ENCODE results near the gene TYW1B.
"Not testable (repeated sequence)": the region's sequence is repeated elsewhere in the genome, so short reads cannot be mapped to it uniquely, and the experiment has no call there.

Gene TYW1B

GRCh38 chr7:72674394-72674793 lies 153.6 kb downstream of the TYW1B start:
- H3K9me3 ChIP-seq (ENCODE audit: control insufficient read depth, insufficient read depth, low read length) = no peaks in the 10 kb centered on the region
- WGBS (ENCODE audit: insufficient coverage, insufficient read length) = no CpG with 5 or more reads among the region's 3 CpGs
- no peak overlapping the region for H3K4me3 ChIP-seq (ENCODE audit: low read length)

GRCh38 chr7:72670850-72671249 lies 157.2 kb downstream of the TYW1B start:
- DNase-seq (ENCODE audit: low read depth, low spot score); H3K27me3 ChIP-seq (ENCODE audit: control insufficient read depth, insufficient read depth, low read length): not testable (repeated sequence)
- WGBS (ENCODE audit: insufficient coverage, insufficient read length) = no CpG with 5 or more reads among the region's 3 CpGs

More at GRCh38 chr7:72674394-72674793, 153.6 kb downstream of the TYW1B start:
- no peak for DNase-seq (ENCODE audit: low read depth, low spot score)
- Histone ChIP-seq H3K27me3 (ENCODE audit: control insufficient read depth, insufficient read depth, low read length) (no peaks in the 10 kb centered on the region), H3K4me1 (ENCODE audit: control insufficient read depth, insufficient read depth, low read length) (no peaks in the 10 kb centered on the region), H3K27ac (ENCODE audit: low read length) (no peak overlapping the region), H3K36me3 (ENCODE audit: control insufficient read depth, insufficient read depth, low read length) (no peaks in the 10 kb centered on the region)

GRCh38 chr7:72668435-72668834 lies 159.6 kb downstream of the TYW1B start:
- H3K36me3 ChIP-seq (ENCODE audit: control insufficient read depth, insufficient read depth, low read length); H3K9me3 ChIP-seq (ENCODE audit: control insufficient read depth, insufficient read depth, low read length); H3K27me3 ChIP-seq (ENCODE audit: control insufficient read depth, insufficient read depth, low read length); H3K4me3 ChIP-seq (ENCODE audit: low read length); H3K4me1 ChIP-seq (ENCODE audit: control insufficient read depth, insufficient read depth, low read length); H3K27ac ChIP-seq (ENCODE audit: low read length); DNase-seq (ENCODE audit: low read depth, low spot score): not testable (repeated sequence)
- no CpG with 5 or more reads among the region's 7 CpGs for WGBS (ENCODE audit: insufficient coverage, insufficient read length)

More at GRCh38 chr7:72670850-72671249, 157.2 kb downstream of the TYW1B start:
- H3K36me3 ChIP-seq (ENCODE audit: control insufficient read depth, insufficient read depth, low read length); H3K4me1 ChIP-seq (ENCODE audit: control insufficient read depth, insufficient read depth, low read length); H3K4me3 ChIP-seq (ENCODE audit: low read length); H3K9me3 ChIP-seq (ENCODE audit: control insufficient read depth, insufficient read depth, low read length); H3K27ac ChIP-seq (ENCODE audit: low read length): not testable (repeated sequence)

- DNase-seq (ENCODE audit: low read depth, low spot score); H3K9me3 ChIP-seq (ENCODE audit: control insufficient read depth, insufficient read depth, low read length); H3K4me1 ChIP-seq (ENCODE audit: control insufficient read depth, insufficient read depth, low read length); H3K27me3 ChIP-seq (ENCODE audit: control insufficient read depth, insufficient read depth, low read length); H3K36me3 ChIP-seq (ENCODE audit: control insufficient read depth, insufficient read depth, low read length); H3K27ac ChIP-seq (ENCODE audit: low read length); H3K4me3 ChIP-seq (ENCODE audit: low read length): not testable (repeated sequence)
- no CpG with 5 or more reads among the region's 3 CpGs for WGBS (ENCODE audit: insufficient coverage, insufficient read length)
These were observed 161.0 kb downstream of the TYW1B start for GRCh38 chr7:72667049-72667448.

GRCh38 chr7:72648574-72648973 lies 179.4 kb downstream of the TYW1B start:
- WGBS (ENCODE audit: insufficient coverage, insufficient read length) = no CpG with 5 or more reads among the region's 4 CpGs
- not testable (repeated sequence) for H3K4me1 ChIP-seq (ENCODE audit: control insufficient read depth, insufficient read depth, low read length); H3K27me3 ChIP-seq (ENCODE audit: control insufficient read depth, insufficient read depth, low read length); H3K27ac ChIP-seq (ENCODE audit: low read length); H3K4me3 ChIP-seq (ENCODE audit: low read length); DNase-seq (ENCODE audit: low read depth, low spot score); H3K9me3 ChIP-seq (ENCODE audit: control insufficient read depth, insufficient read depth, low read length); H3K36me3 ChIP-seq (ENCODE audit: control insufficient read depth, insufficient read depth, low read length)

- DNase-seq (ENCODE audit: low read depth, low spot score); H3K4me1 ChIP-seq (ENCODE audit: control insufficient read depth, insufficient read depth, low read length); H3K36me3 ChIP-seq (ENCODE audit: control insufficient read depth, insufficient read depth, low read length); H3K9me3 ChIP-seq (ENCODE audit: control insufficient read depth, insufficient read depth, low read length); H3K4me3 ChIP-seq (ENCODE audit: low read length); H3K27ac ChIP-seq (ENCODE audit: low read length); H3K27me3 ChIP-seq (ENCODE audit: control insufficient read depth, insufficient read depth, low read length): not testable (repeated sequence)
- no CpG with 5 or more reads among the region's 1 CpG for WGBS (ENCODE audit: insufficient coverage, insufficient read length)
These were observed 184.3 kb downstream of the TYW1B start for GRCh38 chr7:72643708-72644107.

- not testable (repeated sequence) for H3K36me3 ChIP-seq (ENCODE audit: control insufficient read depth, insufficient read depth, low read length); H3K27me3 ChIP-seq (ENCODE audit: control insufficient read depth, insufficient read depth, low read length); H3K4me3 ChIP-seq (ENCODE audit: low read length); H3K27ac ChIP-seq (ENCODE audit: low read length); H3K9me3 ChIP-seq (ENCODE audit: control insufficient read depth, insufficient read depth, low read length); H3K4me1 ChIP-seq (ENCODE audit: control insufficient read depth, insufficient read depth, low read length); DNase-seq (ENCODE audit: low read depth, low spot score)
- 100% methylated on average over 1 of the region's 5 CpGs for WGBS (ENCODE audit: insufficient coverage, insufficient read length)
These were observed 186.3 kb downstream of the TYW1B start for GRCh38 chr7:72641485-72642248.

GRCh38 chr7:72640740-72641139 lies 187.3 kb downstream of the TYW1B start:
- H3K27ac ChIP-seq (ENCODE audit: low read length); H3K4me1 ChIP-seq (ENCODE audit: control insufficient read depth, insufficient read depth, low read length); H3K27me3 ChIP-seq (ENCODE audit: control insufficient read depth, insufficient read depth, low read length); H3K36me3 ChIP-seq (ENCODE audit: control insufficient read depth, insufficient read depth, low read length); H3K4me3 ChIP-seq (ENCODE audit: low read length); DNase-seq (ENCODE audit: low read depth, low spot score); H3K9me3 ChIP-seq (ENCODE audit: control insufficient read depth, insufficient read depth, low read length): not testable (repeated sequence)
- no CpG with 5 or more reads among the region's 2 CpGs for WGBS (ENCODE audit: insufficient coverage, insufficient read length)

GRCh38 chr7:72635273-72635908 lies 192.6 kb downstream of the TYW1B start:
- not testable (repeated sequence) for H3K9me3 ChIP-seq (ENCODE audit: control insufficient read depth, insufficient read depth, low read length); H3K36me3 ChIP-seq (ENCODE audit: control insufficient read depth, insufficient read depth, low read length); H3K27ac ChIP-seq (ENCODE audit: low read length); H3K4me1 ChIP-seq (ENCODE audit: control insufficient read depth, insufficient read depth, low read length); DNase-seq (ENCODE audit: low read depth, low spot score); H3K27me3 ChIP-seq (ENCODE audit: control insufficient read depth, insufficient read depth, low read length); H3K4me3 ChIP-seq (ENCODE audit: low read length)
- no CpG with 5 or more reads among the region's 8 CpGs for WGBS (ENCODE audit: insufficient coverage, insufficient read length)

GRCh38 chr7:72632765-72633292 lies 195.2 kb downstream of the TYW1B start:
- not testable (repeated sequence) for H3K27me3 ChIP-seq (ENCODE audit: control insufficient read depth, insufficient read depth, low read length); H3K4me1 ChIP-seq (ENCODE audit: control insufficient read depth, insufficient read depth, low read length); H3K4me3 ChIP-seq (ENCODE audit: low read length); H3K9me3 ChIP-seq (ENCODE audit: control insufficient read depth, insufficient read depth, low read length); H3K36me3 ChIP-seq (ENCODE audit: control insufficient read depth, insufficient read depth, low read length); DNase-seq (ENCODE audit: low read depth, low spot score); H3K27ac ChIP-seq (ENCODE audit: low read length)
- no CpG with 5 or more reads among the region's 1 CpG for WGBS (ENCODE audit: insufficient coverage, insufficient read length)

Measured in iPS DF 6.9 (cell line).